HG03064 (cell line): Measurements from ENCODE around the gene PAQR8.

Source experiments
- ATAC-seq: cut with Tn5 transposase; IDR thresholded peaks from one replicate; pipeline ENCODE4 v1.9.1; 2021; ENCODE audit warnings: low read depth; ENCODE audit not compliant: unreplicated experiment

The PAQR8 gene

DNA sequence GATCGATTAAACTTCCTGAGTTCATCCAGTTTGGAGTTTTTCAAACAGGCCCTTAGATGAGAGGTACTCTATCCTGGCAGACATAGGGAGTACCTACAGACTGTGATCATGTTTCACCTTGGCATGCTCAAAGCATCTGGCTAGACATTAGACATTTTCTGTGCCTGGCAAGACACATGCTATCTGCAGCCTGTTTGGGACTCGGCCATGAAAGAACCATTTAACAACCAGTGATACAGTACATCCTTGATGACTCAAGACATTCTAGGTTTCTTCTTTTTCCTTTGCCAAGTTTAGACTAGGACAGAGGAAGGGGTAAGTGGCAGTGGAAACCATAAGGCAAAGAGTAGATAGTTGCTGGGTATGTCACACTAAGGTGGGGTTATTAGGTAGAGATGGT, 15.4 kb upstream of the PAQR8 start:
- ATAC-seq: no peak

- ATAC-seq: no peak
Measured at GRCh38 chr6:52347818-52348217, 14.1 kb upstream of the PAQR8 start.

GRCh38 chr6:52351879-52352238, 10.1 kb upstream of the PAQR8 start:
- ATAC-seq: no peak

DNA sequence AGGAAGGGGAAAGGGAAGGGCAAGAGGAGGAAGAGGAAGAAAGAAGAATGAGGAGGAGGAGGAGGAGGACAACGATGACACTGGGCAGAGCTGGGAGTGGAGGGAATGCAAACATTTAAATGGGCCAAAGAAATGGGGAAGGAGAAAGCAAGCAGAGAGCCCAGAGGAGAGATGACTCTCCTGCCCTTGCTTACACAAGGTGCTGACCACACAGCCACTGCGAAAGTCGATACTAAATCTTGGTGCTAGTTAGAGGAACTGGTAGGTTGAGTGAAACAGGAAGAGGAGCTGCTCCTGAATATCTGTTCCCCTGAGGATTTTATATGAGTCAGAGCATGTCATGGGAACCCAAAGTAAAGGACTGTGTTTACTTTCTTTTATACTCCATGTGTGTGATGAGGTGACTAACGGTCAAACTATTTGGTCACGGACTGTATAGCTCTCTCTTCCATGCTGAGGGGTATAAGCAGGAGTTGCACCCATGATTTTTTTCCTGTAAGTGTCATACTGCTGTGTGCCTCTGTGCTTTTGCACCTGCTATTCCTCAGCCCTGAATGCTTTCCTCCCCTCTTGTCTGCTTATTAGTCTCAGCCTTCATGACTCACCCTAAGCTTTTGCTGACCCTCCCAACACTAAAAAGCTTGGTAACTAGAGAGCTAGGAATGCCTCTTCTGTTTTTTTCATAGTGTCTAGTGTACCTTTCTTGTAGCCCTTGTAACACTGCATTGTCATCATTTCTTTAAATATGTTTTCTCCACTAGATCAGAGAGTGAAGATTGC, 9.5 kb upstream of the PAQR8 start:
- peak; percentile 92 for ATAC-seq

- ATAC-seq: no peak
Measured at GRCh38 chr6:52356017-52356416, 5.9 kb upstream of the PAQR8 start.

DNA sequence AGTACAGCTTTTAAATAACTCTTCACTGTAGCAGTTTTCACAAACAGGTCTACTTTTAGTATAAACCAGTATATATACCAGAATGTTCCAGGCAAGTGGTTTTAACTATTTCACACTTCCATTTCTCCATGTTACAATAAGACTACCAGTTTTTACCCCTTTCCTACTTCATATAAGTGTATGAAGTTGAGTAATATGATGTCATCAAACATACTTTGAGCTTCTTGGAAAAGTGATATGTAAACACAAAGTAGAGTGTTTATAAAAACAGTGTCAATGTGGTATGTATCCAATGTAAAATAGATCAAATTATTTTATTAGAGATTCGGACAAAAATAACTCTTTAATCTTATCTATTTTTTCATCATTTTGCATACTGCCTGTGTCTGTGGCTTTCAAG, 2.5 kb upstream of the PAQR8 start:
- no peak for ATAC-seq

GRCh38 chr6:52360028-52360427, 1.9 kb upstream of the PAQR8 start:
- no peak for ATAC-seq

- no peak for ATAC-seq
Measured at GRCh38 chr6:52360601-52361413, 1.1 kb upstream of the PAQR8 start.

DNA sequence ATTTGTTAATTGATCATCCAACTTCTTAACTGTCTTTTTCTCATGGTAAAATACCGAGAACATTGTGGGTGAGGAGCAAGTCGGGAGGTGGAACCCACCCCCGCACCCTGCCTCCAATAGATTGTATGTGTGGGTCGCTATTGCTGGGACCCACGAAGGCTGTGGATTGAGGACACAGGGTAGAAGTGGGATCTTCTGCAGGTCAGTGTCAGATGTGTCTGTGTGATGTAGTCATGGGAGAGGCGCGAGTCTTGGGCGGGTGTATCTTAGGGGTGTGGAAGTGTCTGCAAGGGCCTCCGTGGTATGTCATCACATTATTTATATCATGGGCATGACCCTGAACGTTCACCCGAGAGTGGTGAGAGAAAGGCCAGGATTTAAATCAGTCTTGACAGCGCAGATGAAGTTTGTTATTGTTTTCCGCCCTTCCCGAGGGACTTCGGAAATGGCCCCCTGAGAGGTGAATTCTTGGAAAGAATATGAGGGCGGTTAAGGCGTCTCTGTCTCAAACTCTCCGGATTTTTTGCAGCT, 472 bp upstream of the PAQR8 start:
- no peak for ATAC-seq

GRCh38 chr6:52362443-52363227, 684 bp downstream of the PAQR8 start:
- peak; percentile 47 for ATAC-seq

GRCh38 chr6:52363228-52363867, 1.4 kb downstream of the PAQR8 start:
- no peak for ATAC-seq

DNA sequence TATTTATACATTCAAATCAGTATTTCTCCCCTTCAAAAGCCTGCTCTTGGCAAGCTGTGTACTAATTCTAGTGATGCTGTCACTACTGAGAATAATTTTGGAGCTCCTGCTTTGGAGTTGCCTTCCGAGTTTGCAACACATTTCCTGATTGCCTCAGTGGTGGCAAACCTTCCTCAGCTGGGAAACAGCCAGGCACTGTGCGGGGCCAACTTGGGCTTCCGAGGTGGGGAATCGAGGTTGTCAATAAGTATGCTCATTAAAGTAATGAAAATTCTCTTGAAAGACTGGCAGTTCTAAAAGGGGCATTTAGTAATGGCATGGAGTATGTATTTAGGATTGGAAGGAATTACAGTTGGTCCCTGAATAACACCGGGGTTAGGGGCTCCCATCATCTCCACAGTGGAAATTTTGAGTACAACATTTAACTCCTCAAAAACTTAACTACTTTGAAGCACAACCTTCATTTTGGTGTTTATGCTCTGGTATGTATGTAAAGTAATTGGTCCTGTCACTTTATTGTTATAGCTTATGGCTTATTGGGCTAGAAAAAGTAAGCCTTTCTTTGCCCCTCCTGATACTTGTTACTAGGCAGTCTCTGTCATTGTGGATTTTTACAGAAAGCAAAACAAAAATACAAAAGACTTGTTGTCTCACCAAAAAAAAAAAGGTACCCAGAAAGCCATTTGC, 2.7 kb downstream of the PAQR8 start:
- ATAC-seq: no peak

GRCh38 chr6:52365317-52365716, 3.4 kb downstream of the PAQR8 start:
- no peak for ATAC-seq

GRCh38 chr6:52365866-52366540, 4.1 kb downstream of the PAQR8 start:
- ATAC-seq: no peak

DNA sequence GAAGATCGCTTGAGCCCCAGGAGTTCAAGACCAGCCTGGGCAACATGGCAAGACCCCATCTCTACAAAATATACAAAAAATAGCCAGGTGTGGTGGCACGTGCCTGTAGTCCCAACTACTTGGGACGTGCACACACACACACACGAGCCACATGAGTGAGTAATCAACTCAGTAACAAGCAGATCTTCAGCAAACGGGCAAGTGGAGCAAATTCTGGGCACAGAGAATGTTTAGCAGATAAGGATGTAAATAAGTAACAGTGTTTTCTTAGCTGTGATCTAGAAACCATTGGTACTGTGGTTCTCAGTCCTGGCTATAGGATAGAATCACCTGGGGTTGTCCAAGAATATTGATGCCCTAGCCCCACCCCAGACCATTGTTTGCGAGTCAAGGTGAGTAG, 6.1 kb downstream of the PAQR8 start:
- no peak for ATAC-seq

GRCh38 chr6:52369234-52369633, 7.3 kb downstream of the PAQR8 start:
- ATAC-seq: no peak

- no peak for ATAC-seq
Measured at GRCh38 chr6:52371656-52372191, 9.8 kb downstream of the PAQR8 start.

DNA sequence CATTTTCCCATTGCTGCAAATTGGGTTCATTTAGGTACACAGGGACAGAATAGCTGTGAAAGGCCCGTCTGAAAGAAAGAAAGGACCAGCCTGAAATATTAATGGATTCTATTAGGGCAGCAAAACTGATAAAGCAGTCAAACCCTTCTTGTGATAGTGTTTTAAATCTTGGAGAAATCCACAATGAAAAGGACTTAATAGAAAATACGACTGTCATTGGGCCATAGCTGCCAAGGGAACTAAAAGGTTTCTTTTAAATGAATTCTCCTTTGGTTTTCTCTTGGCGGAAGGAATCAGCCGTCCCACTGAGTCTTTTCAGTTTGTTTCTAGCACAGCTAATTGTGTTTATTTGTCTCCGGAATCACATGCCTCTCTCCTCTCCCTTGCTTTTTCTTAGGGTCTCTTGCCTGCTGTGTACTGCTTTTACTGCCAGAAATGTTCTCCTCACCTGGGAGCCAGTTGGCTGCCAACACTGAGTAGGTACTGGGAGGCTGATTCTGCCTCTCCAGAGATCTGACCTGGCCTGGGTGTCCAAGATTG, 11.3 kb downstream of the PAQR8 start:
- ATAC-seq: no peak

DNA sequence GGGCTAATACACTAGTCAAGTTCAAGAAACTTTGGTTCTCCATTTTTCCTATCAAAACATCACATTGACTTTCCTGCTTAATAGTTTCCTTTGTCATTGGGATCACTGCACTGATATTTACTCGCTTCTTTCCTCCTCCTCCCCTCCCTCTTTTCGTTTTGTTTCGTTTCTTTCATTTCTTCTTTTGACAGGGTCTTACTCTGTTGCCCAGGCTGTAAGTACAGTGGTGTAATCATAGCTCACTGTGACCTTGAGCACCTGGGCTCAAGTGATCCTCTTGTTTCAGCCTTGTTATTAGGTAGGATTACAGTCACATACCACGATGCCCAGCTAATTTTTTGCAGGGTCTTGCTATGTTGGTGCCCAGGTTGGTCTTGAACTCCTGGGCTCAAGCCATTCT, 12.3 kb downstream of the PAQR8 start:
- ATAC-seq: no peak
